ENCODE measurements around the gene UBE2G1. TPM values are rescaled to one million over a fixed set of nuclear protein-coding genes. Genes with fewer than 3 reads are reported as not detected.

The UBE2G1 gene
- total RNA-seq, 3 donors from 2014 or later (not counting 1 experiment from before 2014, with no cell fraction given) = 58.2 to 76.4 (median 64.7) TPM

DNA sequence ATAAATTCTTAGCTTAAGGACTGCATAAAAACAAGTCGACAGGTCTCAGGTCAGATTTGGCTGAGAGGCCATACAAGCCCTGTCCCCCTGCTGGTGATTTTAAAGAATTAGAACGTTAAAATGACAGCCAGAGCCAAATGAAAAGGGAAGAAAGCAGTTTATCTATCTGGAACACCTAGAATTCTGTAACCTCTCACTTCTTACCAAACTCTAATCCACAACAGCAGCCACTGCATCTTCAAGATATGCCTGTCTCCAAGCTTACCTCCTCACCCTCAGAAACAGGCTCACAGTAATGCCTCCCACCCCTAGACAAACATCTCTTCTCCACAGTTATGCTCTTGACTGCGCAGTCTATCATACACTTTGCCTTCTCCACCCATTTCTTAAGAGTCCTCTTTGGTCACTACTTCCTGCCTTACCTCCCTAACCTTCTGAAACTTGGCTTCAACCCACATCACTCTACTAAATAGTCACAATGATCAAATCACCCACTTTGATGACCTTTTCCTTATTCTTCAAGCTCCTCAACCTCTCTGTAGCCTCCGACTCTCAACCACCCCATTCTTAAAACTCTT lies 116.9 kb downstream of the UBE2G1 start:
- Histone ChIP-seq H3K4me3 (ENCODE audit: low read length) (no peak overlapping the region), H3K27me3 (ENCODE audit: control insufficient read depth, insufficient read depth, low read length) (no peaks in the 10 kb centered on the region), H3K4me1 (ENCODE audit: control insufficient read depth, insufficient read depth, low read length) (peaks cover 4% of the 10 kb centered on the region), H3K27ac (ENCODE audit: low read length) (no peak overlapping the region), H3K36me3 (ENCODE audit: control insufficient read depth, insufficient read depth, low read length) (peaks cover 8% of the 10 kb centered on the region), H3K9me3 (ENCODE audit: control insufficient read depth, insufficient read depth, low read length) (no peaks in the 10 kb centered on the region)
- no peaks in the 10 kb centered on the region for H3K9me3 Mint-ChIP-seq
- no peaks in the 10 kb centered on the region for H3K36me3 Mint-ChIP-seq
- peak overlapping the region in 1 of 2 donors; percentile 13 for H3K27ac Mint-ChIP-seq
- TF ChIP-seq, protein P1, sequence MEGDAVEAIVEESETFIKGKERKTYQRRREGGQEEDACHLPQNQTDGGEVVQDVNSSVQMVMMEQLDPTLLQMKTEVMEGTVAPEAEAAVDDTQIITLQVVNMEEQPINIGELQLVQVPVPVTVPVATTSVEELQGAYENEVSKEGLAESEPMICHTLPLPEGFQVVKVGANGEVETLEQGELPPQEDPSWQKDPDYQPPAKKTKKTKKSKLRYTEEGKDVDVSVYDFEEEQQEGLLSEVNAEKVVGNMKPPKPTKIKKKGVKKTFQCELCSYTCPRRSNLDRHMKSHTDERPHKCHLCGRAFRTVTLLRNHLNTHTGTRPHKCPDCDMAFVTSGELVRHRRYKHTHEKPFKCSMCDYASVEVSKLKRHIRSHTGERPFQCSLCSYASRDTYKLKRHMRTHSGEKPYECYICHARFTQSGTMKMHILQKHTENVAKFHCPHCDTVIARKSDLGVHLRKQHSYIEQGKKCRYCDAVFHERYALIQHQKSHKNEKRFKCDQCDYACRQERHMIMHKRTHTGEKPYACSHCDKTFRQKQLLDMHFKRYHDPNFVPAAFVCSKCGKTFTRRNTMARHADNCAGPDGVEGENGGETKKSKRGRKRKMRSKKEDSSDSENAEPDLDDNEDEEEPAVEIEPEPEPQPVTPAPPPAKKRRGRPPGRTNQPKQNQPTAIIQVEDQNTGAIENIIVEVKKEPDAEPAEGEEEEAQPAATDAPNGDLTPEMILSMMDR (IDR thresholded peaks at IDR 0.05) = peak; percentile 64
- peaks cover 56 to 61% of the 10 kb centered on the region in 2 donors for H3K4me1 Mint-ChIP-seq
- intact Hi-C loops (cut with micrococcal nuclease) = no loop called here
- ATAC-seq (peak in 2 of 3 donors; percentile 34 to 47), DNase-seq (peak in 1 of 2 donors; percentile 61)
- no peak overlapping the region for H3K4me3 Mint-ChIP-seq
- H3K27me3 Mint-ChIP-seq (ENCODE audit: low read depth in 2 of 2) = no peaks in the 10 kb centered on the region
- 49% methylated on average over 4 of the region's 4 CpGs for WGBS (ENCODE audit: insufficient coverage)

- H3K27ac Mint-ChIP-seq = no peak overlapping the region
These were observed 117.8 kb downstream of the UBE2G1 start for GRCh38 chr17:4248504-4249277.

GRCh38 chr17:4247971-4248388 lies 118.5 kb downstream of the UBE2G1 start:
- Mint-ChIP-seq H3K4me1 (peaks cover 54 to 57% of the 10 kb centered on the region in 2 donors), H3K27ac (no peak overlapping the region), H3K27me3 (ENCODE audit: low read depth in 2 of 2) (no peaks in the 10 kb centered on the region), H3K36me3 (no peaks in the 10 kb centered on the region), H3K9me3 (no peaks in the 10 kb centered on the region), H3K4me3 (no peak overlapping the region)
- Histone ChIP-seq H3K4me1 (ENCODE audit: control insufficient read depth, insufficient read depth, low read length) (peaks cover 4% of the 10 kb centered on the region), H3K36me3 (ENCODE audit: control insufficient read depth, insufficient read depth, low read length) (peaks cover 8% of the 10 kb centered on the region), H3K4me3 (ENCODE audit: low read length) (no peak overlapping the region), H3K9me3 (ENCODE audit: control insufficient read depth, insufficient read depth, low read length) (no peaks in the 10 kb centered on the region), H3K27me3 (ENCODE audit: control insufficient read depth, insufficient read depth, low read length) (no peaks in the 10 kb centered on the region), H3K27ac (ENCODE audit: low read length) (no peak overlapping the region)
- TF ChIP-seq, protein P1 (IDR thresholded peaks at IDR 0.05) = no peak
- no peak for ATAC-seq
- intact Hi-C loops (cut with micrococcal nuclease) = no loop called here
- 90% methylated on average over 11 of the region's 11 CpGs for WGBS (ENCODE audit: insufficient coverage)
- no peak for DNase-seq

More at GRCh38 chr17:4248504-4249277, 117.8 kb downstream of the UBE2G1 start:
- H3K9me3 ChIP-seq (ENCODE audit: control insufficient read depth, insufficient read depth, low read length) = no peaks in the 10 kb centered on the region
- Mint-ChIP-seq H3K27me3 (ENCODE audit: low read depth in 2 of 2) (no peaks in the 10 kb centered on the region), H3K36me3 (no peaks in the 10 kb centered on the region), H3K4me3 (no peak overlapping the region), H3K4me1 (peaks cover 60 to 62% of the 10 kb centered on the region in 2 donors), H3K9me3 (no peaks in the 10 kb centered on the region)
- DNase-seq (no peak), ATAC-seq (no peak)
- H3K27ac ChIP-seq (ENCODE audit: low read length) = no peak overlapping the region
- TF ChIP-seq, protein P1 (IDR thresholded peaks at IDR 0.05) = no peak
- intact Hi-C loops (cut with micrococcal nuclease) = no loop called here
- peaks cover 4% of the 10 kb centered on the region for H3K4me1 ChIP-seq (ENCODE audit: control insufficient read depth, insufficient read depth, low read length)
- H3K36me3 ChIP-seq (ENCODE audit: control insufficient read depth, insufficient read depth, low read length) = peaks cover 8% of the 10 kb centered on the region
- H3K27me3 ChIP-seq (ENCODE audit: control insufficient read depth, insufficient read depth, low read length) = no peaks in the 10 kb centered on the region
- no peak overlapping the region for H3K4me3 ChIP-seq (ENCODE audit: low read length)
- 96% methylated on average over 7 of the region's 7 CpGs for WGBS (ENCODE audit: insufficient coverage)

Data from natural killer cell (primary cell).